ENCODE results near the gene PELI1. TPM values are rescaled to one million over a fixed set of nuclear protein-coding genes. Genes with fewer than 3 reads are reported as not detected.
"Not testable (repeated sequence)": the region's sequence is repeated elsewhere in the genome, so short reads cannot be mapped to it uniquely, and the experiment has no call there.

PELI1 gene
- total RNA-seq, 1 donor from 2014 or later: 24.0 TPM

DNA sequence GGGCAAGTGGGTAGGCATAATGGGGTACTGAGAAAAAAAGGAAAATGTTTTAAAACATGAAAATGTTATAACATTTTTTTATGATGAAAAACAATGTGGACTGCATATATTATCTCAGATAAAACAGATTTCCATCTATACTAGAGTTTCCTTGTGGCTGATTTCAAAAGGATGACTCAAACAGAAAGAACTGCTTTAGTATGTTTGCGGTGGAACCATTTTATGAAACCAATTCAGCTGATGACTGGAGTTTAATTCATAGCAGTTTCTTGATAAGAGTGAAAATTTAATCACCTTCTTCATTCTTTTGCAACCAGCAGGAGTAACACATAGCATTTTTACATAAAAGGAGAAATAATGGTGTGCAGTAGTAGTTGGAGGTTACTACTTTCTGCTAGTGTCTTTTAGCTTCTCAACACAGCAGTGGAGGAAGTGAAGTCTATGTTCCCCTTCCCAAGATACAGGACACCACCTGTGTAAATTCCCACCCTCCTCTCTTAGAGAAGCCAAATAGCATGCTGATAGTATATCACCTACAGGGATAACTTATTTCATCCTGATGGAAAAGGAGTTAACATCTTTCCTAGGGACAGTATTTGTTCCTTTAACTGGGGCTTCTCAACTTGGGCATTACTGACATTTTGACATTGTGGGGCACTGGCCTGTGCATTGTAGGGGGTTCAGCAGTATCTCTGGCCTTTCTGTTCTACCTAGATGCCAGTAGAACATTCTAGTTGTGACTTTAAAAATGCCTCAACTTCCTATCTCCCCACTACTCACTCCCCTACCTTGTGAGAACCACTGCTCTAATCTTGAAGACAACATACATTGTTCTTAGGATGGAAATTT lies 29.9 kb downstream of the PELI1 start:
- Histone ChIP-seq H3K4me1 (ENCODE audit: control insufficient read depth in 3 of 3, insufficient read depth in 3 of 3, low read length in 3 of 3) (peaks cover 0 to 5% (median 0%) of the 10 kb centered on the region in 3 donors), H3K27ac (ENCODE audit: low read depth, low read length) (no peak overlapping the region), H3K9ac (ENCODE audit: low read depth in 1 of 3, low read length in 3 of 3) (no peak overlapping the region)

DNA sequence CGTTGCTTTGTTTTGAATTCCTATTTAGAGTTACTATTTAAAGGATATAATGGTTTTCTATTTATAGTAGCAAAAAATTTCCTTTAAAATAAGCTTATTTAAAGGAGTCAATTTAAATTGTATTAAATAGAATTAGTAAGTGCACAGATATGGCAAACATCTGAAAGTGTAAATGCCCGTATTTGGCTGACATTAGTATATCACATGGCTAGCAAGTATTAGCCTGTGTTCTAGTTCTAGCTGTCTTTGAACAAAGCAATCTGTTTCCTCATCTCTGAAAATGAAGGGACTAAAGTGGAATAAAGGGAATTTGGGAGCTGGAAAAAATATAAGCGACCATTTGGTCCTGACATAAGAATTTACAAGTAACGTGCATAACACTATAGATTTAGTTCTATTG lies 32.2 kb downstream of the PELI1 start:
- H3K4me1 ChIP-seq (ENCODE audit: control insufficient read depth in 3 of 3, insufficient read depth in 3 of 3, low read length in 3 of 3): peaks cover 3 to 5% (median 4%) of the 10 kb centered on the region in 3 donors
- no peaks in the 10 kb centered on the region for H3K27me3 ChIP-seq (ENCODE audit: control insufficient read depth in 3 of 3, insufficient read depth in 3 of 3, low read length in 3 of 3)

More for the DNA sequence above, 29.9 kb downstream of the PELI1 start:
- no peak overlapping the region for H3K4me3 ChIP-seq (ENCODE audit: low read length in 3 of 3)
- H3K9me3 ChIP-seq (ENCODE audit: control insufficient read depth in 3 of 3, low read length in 3 of 3): no peaks in the 10 kb centered on the region
- H3K36me3 ChIP-seq (ENCODE audit: control insufficient read depth in 3 of 3, insufficient read depth in 3 of 3, low read length in 3 of 3): no peaks in the 10 kb centered on the region
- no peaks in the 10 kb centered on the region for H3K27me3 ChIP-seq (ENCODE audit: control insufficient read depth in 3 of 3, insufficient read depth in 3 of 3, low read length in 3 of 3)

DNA sequence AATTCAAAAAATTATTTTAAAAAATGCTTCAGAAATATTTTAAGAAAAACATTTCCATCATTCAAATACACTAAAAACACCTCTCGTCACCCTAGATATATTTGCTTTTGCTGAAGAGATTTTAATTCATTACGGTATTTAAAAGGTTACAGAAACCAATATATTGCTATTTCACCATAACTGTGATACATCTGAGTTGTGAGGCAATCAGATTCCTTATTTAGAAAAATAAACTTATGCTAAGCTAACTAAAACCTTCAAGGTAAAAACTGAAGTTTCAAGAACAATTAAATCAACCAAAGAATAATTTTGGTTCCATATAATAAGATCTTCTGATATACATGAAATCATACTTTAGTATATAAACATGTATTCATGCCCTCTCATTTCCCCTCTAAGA lies 32.8 kb downstream of the PELI1 start:
- Histone ChIP-seq H3K27ac (ENCODE audit: low read depth, low read length) (no peak overlapping the region), H3K4me3 (ENCODE audit: low read length in 3 of 3) (no peak overlapping the region), H3K9me3 (ENCODE audit: control insufficient read depth in 3 of 3, low read length in 3 of 3) (no peaks in the 10 kb centered on the region), H3K36me3 (ENCODE audit: control insufficient read depth in 3 of 3, insufficient read depth in 3 of 3, low read length in 3 of 3) (no peaks in the 10 kb centered on the region), H3K9ac (ENCODE audit: low read depth in 1 of 3, low read length in 3 of 3) (no peak overlapping the region), H3K4me1 (ENCODE audit: control insufficient read depth in 3 of 3, insufficient read depth in 3 of 3, low read length in 3 of 3) (peaks cover 1 to 4% (median 3%) of the 10 kb centered on the region in 3 donors), H3K27me3 (ENCODE audit: control insufficient read depth in 3 of 3, insufficient read depth in 3 of 3, low read length in 3 of 3) (no peaks in the 10 kb centered on the region)

More for the DNA sequence above, 32.2 kb downstream of the PELI1 start:
- Histone ChIP-seq H3K9ac (ENCODE audit: low read depth in 1 of 3, low read length in 3 of 3) (no peak overlapping the region), H3K36me3 (ENCODE audit: control insufficient read depth in 3 of 3, insufficient read depth in 3 of 3, low read length in 3 of 3) (no peaks in the 10 kb centered on the region), H3K4me3 (ENCODE audit: low read length in 3 of 3) (no peak overlapping the region), H3K9me3 (ENCODE audit: control insufficient read depth in 3 of 3, low read length in 3 of 3) (no peaks in the 10 kb centered on the region), H3K27ac (ENCODE audit: low read depth, low read length) (no peak overlapping the region)

GRCh38 chr2:64108666-64109241 lies 35.5 kb downstream of the PELI1 start:
- Histone ChIP-seq H3K9ac (ENCODE audit: low read depth in 1 of 3, low read length in 3 of 3) (no peak overlapping the region), H3K4me1 (ENCODE audit: control insufficient read depth in 3 of 3, insufficient read depth in 3 of 3, low read length in 3 of 3) (peaks cover 0 to 4% (median 3%) of the 10 kb centered on the region in 3 donors)

GRCh38 chr2:64106481-64106880 lies 37.7 kb downstream of the PELI1 start:
- no peak overlapping the region for H3K27ac ChIP-seq (ENCODE audit: low read depth, low read length)
- no peak overlapping the region for H3K4me3 ChIP-seq (ENCODE audit: low read length in 3 of 3)
- no peaks in the 10 kb centered on the region for H3K27me3 ChIP-seq (ENCODE audit: control insufficient read depth in 3 of 3, insufficient read depth in 3 of 3, low read length in 3 of 3)
- peaks cover 0 to 4% (median 3%) of the 10 kb centered on the region in 3 donors for H3K4me1 ChIP-seq (ENCODE audit: control insufficient read depth in 3 of 3, insufficient read depth in 3 of 3, low read length in 3 of 3)
- H3K9me3 ChIP-seq (ENCODE audit: control insufficient read depth in 3 of 3, low read length in 3 of 3): no peaks in the 10 kb centered on the region
- no peak overlapping the region for H3K9ac ChIP-seq (ENCODE audit: low read depth in 1 of 3, low read length in 3 of 3)
- peaks cover 0 to 4% (median 0%) of the 10 kb centered on the region in 3 donors for H3K36me3 ChIP-seq (ENCODE audit: control insufficient read depth in 3 of 3, insufficient read depth in 3 of 3, low read length in 3 of 3)

More at GRCh38 chr2:64108666-64109241, 35.5 kb downstream of the PELI1 start:
- H3K27me3 ChIP-seq (ENCODE audit: control insufficient read depth in 3 of 3, insufficient read depth in 3 of 3, low read length in 3 of 3): no peaks in the 10 kb centered on the region
- H3K27ac ChIP-seq (ENCODE audit: low read depth, low read length): no peak overlapping the region
- H3K4me3 ChIP-seq (ENCODE audit: low read length in 3 of 3): no peak overlapping the region
- H3K9me3 ChIP-seq (ENCODE audit: control insufficient read depth in 3 of 3, low read length in 3 of 3): no peaks in the 10 kb centered on the region
- no peaks in the 10 kb centered on the region for H3K36me3 ChIP-seq (ENCODE audit: control insufficient read depth in 3 of 3, insufficient read depth in 3 of 3, low read length in 3 of 3)

DNA sequence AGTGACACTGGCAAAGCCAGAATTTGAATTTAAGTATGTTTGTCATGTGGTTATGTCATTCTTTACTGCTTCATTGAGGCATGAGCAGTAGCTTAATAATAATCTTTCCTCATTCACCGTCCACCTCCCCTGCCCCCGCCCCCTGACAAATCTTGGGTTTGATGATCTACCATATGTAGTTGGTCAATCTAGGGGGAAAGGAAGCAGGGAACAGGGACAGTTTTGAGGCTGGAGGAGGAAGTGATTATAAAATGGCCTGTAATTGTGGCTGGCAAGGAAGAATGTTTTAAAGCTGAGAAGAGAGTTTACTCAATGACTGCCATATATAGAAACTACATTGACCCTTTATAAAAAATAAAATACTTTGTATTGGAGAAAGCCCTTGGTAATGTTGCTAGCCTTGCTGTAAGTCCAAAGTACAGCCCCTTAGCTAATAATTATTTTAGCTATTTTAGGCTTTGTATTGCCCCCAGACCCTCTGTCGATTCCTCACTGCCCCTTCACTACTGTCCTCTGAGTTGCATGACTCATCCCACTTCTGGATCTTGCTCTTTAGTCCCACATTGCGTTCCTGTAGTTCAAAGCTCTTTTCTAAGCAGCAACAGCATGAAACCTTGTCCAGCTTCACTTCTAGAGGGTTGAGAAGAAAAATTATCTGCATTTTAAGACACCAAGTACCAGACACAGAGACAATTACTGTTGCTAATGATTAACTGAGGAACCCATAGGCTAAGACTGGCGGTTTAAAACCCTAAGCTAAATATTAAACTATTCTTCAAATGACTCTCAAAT lies 38.4 kb downstream of the PELI1 start:
- Histone ChIP-seq H3K27ac (ENCODE audit: low read depth, low read length) (no peak overlapping the region), H3K4me3 (ENCODE audit: low read length in 3 of 3) (no peak overlapping the region), H3K9ac (ENCODE audit: low read depth in 1 of 3, low read length in 3 of 3) (no peak overlapping the region), H3K9me3 (ENCODE audit: control insufficient read depth in 3 of 3, low read length in 3 of 3) (no peaks in the 10 kb centered on the region), H3K4me1 (ENCODE audit: control insufficient read depth in 3 of 3, insufficient read depth in 3 of 3, low read length in 3 of 3) (peaks cover 0 to 4% (median 3%) of the 10 kb centered on the region in 3 donors), H3K27me3 (ENCODE audit: control insufficient read depth in 3 of 3, insufficient read depth in 3 of 3, low read length in 3 of 3) (no peaks in the 10 kb centered on the region), H3K36me3 (ENCODE audit: control insufficient read depth in 3 of 3, insufficient read depth in 3 of 3, low read length in 3 of 3) (peaks cover 0 to 4% (median 0%) of the 10 kb centered on the region in 3 donors)

DNA sequence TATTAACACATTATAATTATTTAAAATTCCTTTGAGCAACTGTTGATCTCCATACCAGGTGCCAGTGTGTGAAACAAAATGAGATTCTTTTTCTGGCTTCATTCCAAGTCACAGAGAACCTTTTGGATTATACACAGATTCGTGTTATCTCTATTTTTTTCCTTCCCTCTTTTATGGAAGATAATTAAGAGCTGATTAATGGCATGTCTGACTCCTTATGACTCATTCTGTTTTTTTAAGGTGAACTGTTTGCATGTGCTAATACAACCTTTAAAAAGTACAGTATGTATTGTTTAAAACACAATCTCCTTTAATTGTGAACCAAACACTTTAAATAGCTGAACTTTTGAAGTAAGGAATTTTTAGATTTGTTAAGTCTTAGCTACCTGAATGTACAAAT lies 39.3 kb downstream of the PELI1 start:
- Histone ChIP-seq H3K4me3 (ENCODE audit: low read length in 3 of 3) (no peak overlapping the region), H3K9me3 (ENCODE audit: control insufficient read depth in 3 of 3, low read length in 3 of 3) (no peaks in the 10 kb centered on the region), H3K36me3 (ENCODE audit: control insufficient read depth in 3 of 3, insufficient read depth in 3 of 3, low read length in 3 of 3) (peaks cover 0 to 4% (median 0%) of the 10 kb centered on the region in 3 donors), H3K27me3 (ENCODE audit: control insufficient read depth in 3 of 3, insufficient read depth in 3 of 3, low read length in 3 of 3) (no peaks in the 10 kb centered on the region), H3K4me1 (ENCODE audit: control insufficient read depth in 3 of 3, insufficient read depth in 3 of 3, low read length in 3 of 3) (peaks cover 0 to 4% (median 3%) of the 10 kb centered on the region in 3 donors), H3K27ac (ENCODE audit: low read depth, low read length) (no peak overlapping the region), H3K9ac (ENCODE audit: low read depth in 1 of 3, low read length in 3 of 3) (no peak overlapping the region)

DNA sequence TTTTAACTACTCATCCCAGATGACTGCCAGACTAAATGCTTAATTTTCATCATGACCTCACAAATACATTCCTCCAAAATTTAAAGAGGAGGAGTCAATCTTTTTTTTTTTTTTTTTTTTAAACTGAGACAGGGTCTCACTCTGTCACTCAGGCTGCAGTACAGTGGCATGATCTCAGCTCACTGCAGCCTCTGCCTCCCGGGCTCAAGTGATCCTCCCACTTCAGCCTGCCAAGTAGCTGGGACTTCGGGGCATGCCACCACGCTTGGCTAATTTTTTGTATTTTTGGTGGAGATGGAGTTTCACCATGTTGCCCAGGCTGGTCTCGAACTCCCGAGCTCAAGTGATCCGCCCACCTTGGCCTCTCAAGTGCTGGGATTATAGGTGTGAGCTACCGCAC lies 41.5 kb downstream of the PELI1 start:
- not testable (repeated sequence) for H3K27ac ChIP-seq (ENCODE audit: low read depth, low read length)

GRCh38 chr2:64101141-64101591 lies 43.1 kb downstream of the PELI1 start:
- Histone ChIP-seq H3K4me1 (ENCODE audit: control insufficient read depth in 3 of 3, insufficient read depth in 3 of 3, low read length in 3 of 3) (no peaks in the 10 kb centered on the region), H3K27me3 (ENCODE audit: control insufficient read depth in 3 of 3, insufficient read depth in 3 of 3, low read length in 3 of 3) (no peaks in the 10 kb centered on the region), H3K36me3 (ENCODE audit: control insufficient read depth in 3 of 3, insufficient read depth in 3 of 3, low read length in 3 of 3) (peaks cover 0 to 8% (median 4%) of the 10 kb centered on the region in 3 donors), H3K4me3 (ENCODE audit: low read length in 3 of 3) (no peak overlapping the region), H3K9ac (ENCODE audit: low read depth in 1 of 3, low read length in 3 of 3) (no peak overlapping the region), H3K9me3 (ENCODE audit: control insufficient read depth in 3 of 3, low read length in 3 of 3) (no peaks in the 10 kb centered on the region), H3K27ac (ENCODE audit: low read depth, low read length) (no peak overlapping the region)

More for the DNA sequence above, 41.5 kb downstream of the PELI1 start:
- not testable (repeated sequence) for H3K9ac ChIP-seq (ENCODE audit: low read depth in 1 of 3, low read length in 3 of 3); H3K9me3 ChIP-seq (ENCODE audit: control insufficient read depth in 3 of 3, low read length in 3 of 3); H3K36me3 ChIP-seq (ENCODE audit: control insufficient read depth in 3 of 3, insufficient read depth in 3 of 3, low read length in 3 of 3); H3K4me1 ChIP-seq (ENCODE audit: control insufficient read depth in 3 of 3, insufficient read depth in 3 of 3, low read length in 3 of 3); H3K4me3 ChIP-seq (ENCODE audit: low read length in 3 of 3); H3K27me3 ChIP-seq (ENCODE audit: control insufficient read depth in 3 of 3, insufficient read depth in 3 of 3, low read length in 3 of 3)
